ENCODE data around the gene NTS.

GRCh38 chr12:85877459-85877858 lies 3.4 kb downstream of the NTS start:
- TF ChIP-seq, protein P1, sequence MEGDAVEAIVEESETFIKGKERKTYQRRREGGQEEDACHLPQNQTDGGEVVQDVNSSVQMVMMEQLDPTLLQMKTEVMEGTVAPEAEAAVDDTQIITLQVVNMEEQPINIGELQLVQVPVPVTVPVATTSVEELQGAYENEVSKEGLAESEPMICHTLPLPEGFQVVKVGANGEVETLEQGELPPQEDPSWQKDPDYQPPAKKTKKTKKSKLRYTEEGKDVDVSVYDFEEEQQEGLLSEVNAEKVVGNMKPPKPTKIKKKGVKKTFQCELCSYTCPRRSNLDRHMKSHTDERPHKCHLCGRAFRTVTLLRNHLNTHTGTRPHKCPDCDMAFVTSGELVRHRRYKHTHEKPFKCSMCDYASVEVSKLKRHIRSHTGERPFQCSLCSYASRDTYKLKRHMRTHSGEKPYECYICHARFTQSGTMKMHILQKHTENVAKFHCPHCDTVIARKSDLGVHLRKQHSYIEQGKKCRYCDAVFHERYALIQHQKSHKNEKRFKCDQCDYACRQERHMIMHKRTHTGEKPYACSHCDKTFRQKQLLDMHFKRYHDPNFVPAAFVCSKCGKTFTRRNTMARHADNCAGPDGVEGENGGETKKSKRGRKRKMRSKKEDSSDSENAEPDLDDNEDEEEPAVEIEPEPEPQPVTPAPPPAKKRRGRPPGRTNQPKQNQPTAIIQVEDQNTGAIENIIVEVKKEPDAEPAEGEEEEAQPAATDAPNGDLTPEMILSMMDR (IDR thresholded peaks at IDR 0.05): no peak
- no peak for TF ChIP-seq POLR2A (IDR thresholded peaks at IDR 0.05)

Data from testis (tissue), 2 donors.